Activated T-cell treated with anti-CD3 and anti-CD28 coated beads, Interleukin-2, amount 50 U/mL, for 1 hour (primary cell): Measurements from ENCODE around the gene AGBL3.
A peak's percentile ranks its signal among the peaks of the same experiment; 100 is the strongest.

ENCODE experiments used
- DNase-seq: peaks from one replicate; pipeline ENCODE4 v3.0.0-alpha.2; 2020

The AGBL3 gene

DNA sequence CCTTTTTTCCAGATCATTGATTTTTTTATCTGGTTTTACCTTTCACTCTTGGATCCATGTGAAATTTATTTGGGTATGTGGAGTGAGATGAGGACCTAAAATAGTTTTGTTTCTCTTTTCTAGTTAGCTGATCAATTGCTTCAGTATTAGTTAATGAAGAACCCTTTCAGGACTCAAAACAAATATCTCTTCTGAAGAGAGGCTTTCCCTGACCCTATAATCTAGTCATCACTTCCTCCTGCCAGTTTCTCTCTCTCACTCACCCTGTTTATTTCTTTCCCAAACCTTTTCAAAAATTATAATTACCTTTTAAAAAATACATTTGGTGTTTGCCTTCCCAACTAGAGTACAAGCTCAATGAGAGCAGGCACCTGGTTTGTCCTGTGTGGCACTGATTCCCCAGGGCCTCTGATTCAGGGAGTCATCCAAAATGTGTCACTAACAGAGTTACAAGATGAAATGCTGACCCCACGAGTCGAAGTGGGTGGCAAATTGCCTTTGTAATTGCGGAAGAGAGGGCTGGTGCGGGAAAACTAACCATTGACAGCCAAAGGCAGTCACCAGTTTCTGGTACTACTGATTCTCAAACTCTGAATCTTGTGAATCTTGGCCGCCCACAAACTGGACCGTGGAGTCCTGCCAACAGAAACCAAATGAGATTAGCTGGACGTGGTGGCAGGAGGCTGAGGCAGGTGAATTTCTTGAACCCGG, 163.9 kb downstream of the AGBL3 start:
- no peak for DNase-seq

DNA sequence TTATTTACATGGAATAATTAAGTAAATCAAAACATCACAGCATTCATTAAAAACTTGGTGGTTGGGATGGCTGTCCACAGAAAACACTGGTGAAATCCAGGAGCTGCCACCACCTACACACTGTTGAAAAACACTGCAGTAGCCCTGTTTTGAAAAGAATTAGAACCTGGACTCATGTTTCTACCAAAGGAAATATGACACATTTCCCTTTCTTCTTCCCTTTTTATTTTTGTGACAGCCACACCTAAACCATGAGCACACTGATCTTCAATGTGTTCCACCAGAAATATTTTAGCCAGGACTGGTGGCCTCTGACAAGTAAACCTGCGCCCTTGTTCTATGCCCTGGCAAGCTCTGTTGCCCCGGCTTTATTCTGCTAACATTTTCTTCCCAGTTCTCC, 164.8 kb downstream of the AGBL3 start:
- DNase-seq: no peak

DNA sequence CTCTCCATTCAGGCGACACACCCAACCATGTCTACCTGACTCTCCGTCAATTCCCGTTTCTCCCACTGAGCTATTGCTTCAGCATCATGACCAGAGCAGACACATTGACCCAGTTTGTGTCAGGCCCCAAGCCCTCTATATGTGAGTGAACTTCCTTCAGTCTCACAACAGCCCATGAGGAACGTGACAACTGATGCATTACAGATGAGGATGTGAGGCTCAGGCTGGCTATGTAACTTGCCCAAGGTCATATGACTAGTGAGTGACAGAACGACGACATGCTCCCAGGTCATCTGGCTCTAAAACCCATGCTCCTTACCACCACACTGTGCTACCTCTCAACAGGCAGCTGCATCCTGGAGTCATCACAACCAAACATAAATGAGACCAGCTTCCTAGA, 165.2 kb downstream of the AGBL3 start:
- DNase-seq: no peak

DNA sequence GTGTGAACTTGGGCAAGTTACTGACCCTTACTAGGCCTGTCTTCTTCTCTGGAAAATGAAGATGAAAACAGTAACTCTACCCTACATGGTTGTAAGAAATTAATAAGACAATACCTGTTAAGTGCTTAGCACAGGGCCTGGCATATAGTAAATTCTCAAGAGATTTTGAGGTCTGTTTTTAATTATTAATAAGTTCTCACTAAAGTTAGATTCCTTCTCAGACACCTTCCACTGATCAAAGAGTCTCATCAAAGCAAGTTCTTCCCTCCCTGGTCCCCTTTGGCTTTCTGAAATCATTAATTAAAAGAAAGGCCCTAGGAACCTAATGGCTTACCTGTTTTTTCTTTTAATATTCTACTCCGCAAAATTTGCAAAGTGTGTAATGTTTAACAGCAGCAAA, 166.1 kb downstream of the AGBL3 start:
- no peak for DNase-seq

DNA sequence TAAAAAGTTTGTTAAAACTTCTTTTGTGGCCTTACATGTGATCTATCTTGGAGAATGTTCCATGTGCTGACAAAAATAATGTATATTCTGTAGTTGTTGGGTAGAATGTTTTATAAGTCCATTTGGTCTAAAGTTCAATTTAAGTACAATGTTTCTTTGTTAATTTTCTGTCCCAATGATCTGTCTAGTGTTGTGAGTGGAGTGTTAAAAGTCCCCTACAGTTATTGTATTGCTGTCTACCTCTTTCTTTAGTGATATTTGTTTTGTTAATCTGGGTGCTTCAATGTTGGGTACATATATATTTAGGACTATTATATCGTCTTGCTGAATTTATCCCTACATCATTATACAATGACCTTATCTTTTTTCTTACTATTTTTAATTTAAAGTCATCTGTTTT, 168.4 kb downstream of the AGBL3 start:
- no peak for DNase-seq

DNA sequence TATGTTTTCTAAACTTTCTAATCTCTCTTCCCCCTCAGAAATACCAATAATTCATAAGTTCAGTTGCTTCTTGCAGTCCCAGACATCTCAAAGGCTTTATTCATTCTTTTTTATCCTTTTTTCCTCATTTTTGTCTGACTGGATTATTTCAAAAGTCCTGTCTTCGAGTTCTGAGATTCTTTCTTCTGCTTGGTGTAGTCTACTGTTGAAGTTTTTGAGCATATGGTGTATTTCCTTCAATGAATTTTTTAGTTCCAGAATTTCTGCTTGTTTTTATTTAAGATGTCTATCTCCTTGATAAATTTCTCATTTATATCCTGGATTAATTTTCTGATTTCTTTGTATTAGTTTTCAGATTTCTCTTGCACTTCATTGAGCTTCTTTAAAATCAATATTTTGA, 170.0 kb downstream of the AGBL3 start:
- no peak for DNase-seq

DNA sequence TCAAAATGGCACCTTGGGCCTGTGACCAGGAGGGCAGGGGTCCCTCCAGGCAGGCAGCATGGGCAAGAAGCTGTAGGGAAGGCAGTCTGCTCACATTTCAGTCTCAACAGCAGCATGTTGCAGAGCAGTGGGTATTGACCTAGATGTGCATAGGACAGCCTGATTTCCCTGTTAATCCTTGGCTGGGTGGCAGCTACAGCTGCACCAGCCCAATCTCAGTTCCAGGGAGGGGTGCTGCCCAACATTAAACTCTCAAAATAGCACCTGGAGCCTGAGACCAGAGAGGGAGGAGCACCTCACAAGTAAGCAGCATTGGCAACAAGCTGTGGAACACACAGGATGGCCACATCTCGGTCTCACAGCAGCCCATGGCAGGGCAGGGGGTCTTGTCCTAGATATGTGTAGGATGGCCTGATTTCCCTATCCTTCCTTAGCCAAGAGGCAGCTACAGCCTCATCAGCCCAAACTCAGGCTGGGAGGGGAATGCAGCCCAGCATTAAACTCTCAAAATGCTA, 171.9 kb downstream of the AGBL3 start:
- DNase-seq: no peak

DNA sequence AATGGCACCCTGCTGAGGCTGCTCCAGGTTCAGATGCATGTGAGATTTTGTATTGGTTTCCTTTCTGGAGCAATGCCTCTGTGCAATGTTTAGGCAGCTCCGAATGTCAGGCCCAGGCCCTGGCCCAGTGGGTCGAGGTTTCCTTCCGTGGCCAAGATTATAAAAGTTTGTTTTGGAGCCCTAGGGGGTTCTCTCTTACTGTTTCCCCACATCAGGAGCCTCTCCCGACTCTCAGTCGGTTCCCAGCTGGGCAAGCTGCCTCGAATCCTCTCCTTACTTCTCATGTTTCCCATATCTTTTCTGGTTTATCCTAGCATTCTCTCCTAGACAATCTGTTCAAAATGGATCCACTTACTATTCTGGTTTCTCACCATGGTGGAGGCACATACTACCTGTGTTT, 172.6 kb downstream of the AGBL3 start:
- no peak for DNase-seq

DNA sequence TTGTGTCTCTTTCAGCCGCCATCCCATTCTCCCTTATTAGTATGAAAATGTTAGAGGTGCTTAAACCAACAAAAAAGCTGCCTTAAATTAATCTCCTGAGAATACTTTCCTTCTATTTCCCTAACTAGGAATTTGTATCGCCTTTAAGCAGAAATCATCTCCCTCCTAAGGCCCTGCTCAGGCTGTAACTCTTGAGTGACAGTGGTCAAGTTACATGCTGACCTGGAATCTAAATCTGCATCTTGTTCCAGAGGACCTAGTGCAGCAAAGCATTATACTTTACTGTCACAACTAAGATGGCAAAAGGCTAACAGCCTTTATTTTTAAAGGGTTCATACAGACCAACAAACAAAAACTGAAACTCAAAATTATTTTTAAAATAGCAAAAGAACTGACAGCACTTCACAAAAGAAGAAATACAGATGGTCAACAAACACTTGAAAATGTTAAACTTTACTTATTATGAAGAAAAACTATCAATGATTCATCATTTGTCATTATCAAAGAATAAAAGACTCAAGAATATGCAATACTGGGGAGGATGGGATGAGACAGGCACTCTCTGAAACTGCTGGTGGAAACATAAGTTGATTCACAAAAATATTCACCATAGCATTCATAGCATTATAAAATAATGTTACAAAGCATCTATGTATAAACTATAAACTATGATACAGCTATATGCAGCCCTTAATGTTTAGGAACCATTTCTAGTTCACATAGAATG, 173.2 kb downstream of the AGBL3 start:
- DNase-seq: no peak

DNA sequence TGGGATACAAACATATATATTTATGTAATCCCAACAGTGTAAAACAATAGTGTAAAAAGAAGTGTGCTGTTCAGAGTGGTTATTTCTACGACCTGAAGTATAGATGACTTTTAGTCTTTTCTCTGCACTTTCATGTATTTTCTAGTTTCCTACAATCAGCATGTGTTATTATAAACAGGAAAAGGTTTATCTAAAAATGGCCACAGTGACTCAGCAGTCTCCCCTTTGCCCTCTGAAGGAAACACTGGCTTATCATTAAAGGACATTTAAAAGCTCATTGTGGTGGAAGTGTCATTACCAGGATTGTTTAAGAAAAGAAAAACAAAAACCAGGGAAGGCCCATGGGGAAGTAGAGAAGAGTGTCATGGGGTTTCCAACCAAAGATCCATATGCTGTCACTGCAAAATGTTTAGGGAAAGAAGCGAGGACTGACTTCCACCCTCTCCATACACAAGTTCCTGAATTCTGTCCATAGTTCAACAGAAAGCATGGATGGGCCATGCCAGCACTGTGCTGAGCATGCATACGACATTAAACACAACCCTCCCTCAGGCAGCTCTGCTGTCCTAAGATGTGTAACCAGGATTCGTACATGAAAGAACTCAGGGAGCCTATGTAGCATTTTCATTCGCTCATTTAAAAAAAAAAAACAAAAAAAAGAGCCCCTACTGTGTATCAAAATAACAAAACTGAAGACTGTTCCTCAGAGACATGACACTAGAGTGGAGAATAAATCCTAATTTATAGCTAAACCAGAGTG, 174.0 kb downstream of the AGBL3 start:
- no peak for DNase-seq

DNA sequence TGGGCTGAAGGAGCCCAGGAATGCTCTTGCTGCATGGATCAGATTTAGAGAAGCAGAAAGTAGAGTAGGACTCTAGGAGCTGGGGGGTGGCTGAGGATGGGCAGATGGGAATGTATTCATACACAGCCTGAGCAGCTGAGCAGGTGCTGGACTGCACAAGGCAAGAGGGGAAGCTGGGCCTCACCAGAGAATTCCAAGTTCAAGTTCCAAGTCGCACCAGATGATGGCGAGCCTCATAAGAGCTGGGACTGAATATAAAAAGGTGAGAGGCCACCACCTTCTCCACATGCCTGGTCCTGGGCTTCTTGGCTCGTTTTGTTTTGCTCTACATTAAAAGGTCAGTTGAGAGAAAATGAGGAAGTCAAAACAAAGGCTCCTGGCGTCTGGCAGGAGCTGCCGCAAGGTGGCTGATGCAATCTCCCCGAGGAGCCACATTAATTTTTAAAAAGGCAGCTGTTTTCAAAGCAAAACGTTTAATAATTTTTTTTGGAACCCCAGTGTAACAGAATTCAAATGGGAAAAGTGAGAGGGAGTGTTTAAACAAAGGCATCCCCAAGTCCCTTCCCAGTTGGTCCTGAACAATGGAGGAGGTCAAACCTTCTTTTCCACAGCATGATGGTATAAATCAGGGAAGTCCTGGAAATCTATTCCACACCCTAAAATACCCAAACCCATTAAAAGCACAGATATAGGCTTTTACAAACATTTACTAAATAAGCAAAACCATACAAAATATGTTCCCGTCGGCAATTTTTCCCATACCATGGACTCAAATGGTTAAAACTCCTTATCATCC, 174.7 kb downstream of the AGBL3 start:
- DNase-seq: no peak

DNA sequence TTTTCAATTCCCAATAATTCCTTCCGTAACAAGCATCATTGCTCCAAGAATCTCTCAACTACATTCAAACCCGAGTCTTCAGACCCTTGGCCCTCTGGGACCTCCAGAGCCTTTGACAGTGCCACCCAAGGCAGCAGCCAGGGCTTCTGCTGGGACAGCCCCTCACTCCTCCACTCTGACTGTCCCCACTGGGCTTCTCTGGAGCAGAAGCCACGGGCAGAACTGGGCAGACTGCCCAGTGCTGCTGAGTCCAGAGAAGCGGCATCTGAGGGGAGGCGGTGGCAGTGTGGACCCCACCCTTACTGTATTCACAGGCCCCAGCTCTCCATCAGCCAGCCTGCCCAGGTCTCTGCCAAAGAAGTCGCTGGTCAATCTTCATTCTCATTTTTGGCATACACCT, 175.4 kb downstream of the AGBL3 start:
- DNase-seq: no peak

DNA sequence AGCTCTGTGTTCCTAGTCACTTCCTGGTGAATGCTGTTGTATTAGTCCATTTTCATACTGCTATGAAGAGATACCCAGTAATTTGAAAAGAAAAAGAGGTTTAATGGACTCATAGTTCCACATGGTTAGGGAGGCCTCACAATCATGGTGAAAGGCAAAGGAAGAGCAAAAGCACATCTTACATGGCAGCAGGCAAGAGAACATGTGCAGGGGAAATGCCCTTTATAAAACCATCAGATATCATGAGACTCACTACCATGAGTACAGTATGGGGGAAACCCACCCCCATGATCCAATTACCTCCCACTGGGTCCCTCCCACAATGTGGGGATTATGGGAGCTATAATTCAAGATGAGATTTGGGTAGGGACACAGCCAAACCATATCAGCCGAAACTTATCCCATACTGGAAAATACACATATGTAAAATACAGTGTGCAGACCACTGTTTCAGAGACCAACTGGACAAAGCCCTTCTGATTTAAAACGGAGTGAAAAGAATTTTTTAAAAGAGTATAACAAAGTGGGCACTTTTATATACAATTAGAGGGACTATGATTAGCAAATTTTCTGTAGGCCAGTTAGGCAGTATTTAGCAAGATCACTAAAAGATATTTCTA, 176.2 kb downstream of the AGBL3 start:
- DNase-seq: no peak

DNA sequence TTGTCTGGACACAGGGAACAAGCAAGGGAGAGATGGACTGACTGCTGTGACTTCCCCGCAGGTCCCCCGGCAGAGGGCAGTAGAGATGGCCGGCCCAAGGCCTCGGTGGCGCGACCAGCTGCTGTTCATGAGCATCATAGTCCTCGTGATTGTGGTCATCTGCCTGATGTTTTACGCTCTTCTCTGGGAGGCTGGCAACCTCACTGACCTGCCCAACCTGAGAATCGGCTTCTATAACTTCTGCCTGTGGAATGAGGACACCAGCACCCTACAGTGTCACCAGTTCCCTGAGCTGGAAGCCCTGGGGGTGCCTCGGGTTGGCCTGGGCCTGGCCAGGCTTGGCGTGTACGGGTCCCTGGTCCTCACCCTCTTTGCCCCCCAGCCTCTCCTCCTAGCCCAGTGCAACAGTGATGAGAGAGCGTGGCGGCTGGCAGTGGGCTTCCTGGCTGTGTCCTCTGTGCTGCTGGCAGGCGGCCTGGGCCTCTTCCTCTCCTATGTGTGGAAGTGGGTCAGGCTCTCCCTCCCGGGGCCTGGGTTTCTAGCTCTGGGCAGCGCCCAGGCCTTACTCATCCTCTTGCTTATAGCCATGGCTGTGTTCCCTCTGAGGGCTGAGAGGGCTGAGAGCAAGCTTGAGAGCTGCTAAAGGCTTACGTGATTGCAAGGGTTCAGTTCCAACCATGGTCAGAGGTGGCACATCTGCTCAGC, 178.2 kb downstream of the AGBL3 start:
- DNase-seq: no peak

DNA sequence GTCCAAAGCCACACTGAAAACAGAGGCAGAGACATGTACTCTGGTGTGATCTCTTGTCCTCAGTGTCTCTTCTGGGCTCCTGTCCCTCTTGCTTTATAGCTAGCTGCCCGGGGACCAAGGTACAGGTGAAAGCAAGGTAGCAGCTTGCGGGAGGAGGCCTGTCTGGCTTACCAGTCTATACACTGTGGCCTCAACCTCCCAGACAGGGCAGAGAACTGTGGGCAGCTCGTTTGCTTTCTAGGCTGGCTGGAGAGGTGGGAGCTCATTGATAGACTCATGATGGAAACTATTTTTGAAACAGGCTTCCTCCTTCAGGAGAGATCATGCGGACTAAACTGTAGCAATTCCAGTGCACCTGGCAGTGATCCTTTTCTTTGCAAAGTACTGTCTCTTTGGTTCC, 179.6 kb downstream of the AGBL3 start:
- no peak for DNase-seq

DNA sequence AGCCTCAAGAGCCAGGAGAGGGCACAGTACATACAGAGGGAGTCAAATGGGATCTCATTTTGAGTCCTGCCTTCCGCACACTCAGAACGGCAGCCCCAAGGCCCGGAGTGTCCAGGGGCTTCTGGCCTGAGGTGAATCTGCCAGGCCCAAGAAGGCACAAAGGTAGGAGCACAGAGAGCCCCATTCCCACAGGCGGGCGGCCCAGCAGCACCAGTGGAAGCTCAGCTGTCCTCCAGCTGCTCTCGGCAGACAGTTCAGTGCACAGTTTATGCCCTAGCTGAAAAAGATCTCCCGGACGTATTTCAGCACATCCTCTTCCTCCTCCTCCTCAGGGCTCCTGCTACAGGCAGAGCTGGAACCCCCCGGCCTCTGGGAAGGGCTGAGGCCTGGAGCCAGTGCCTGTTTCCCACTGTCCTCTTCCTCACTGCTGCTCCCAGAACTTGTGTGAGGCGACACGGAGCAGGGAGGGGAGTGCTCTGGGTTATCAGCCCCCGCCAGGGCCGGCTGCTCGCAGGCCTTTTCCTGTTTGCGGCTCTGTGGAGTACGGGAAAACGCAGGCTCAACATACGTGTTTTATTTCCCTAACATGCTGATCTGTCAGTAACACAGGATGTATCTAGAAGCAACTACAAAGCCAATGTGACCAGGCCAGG, 180.2 kb downstream of the AGBL3 start:
- DNase-seq: no peak

DNA sequence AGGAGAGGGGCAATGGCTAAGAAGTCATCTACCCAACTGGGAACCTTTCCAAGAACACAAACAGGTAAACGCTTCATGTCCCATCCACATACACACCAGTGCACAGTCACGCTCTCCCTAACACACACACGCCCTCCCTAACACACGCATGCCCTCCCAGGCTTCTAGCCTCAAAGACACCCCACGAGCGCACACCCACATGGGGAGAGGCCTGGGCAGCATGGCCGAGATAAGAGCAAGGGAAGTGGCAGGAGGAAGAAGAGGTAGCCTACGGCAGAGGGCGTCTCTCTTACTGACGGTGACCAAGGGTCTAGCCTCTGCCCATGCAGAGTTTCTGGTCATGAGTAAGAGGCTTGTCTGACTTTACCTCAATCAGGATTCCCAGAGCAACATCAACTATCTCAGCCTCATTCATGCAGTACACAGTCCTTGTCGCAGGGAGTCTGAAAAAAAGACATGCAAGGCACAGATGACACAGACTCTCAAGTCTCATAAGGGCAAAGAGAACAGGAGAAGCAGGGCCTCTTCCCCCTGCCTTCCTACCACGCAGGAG, 181.1 kb downstream of the AGBL3 start:
- no peak for DNase-seq

DNA sequence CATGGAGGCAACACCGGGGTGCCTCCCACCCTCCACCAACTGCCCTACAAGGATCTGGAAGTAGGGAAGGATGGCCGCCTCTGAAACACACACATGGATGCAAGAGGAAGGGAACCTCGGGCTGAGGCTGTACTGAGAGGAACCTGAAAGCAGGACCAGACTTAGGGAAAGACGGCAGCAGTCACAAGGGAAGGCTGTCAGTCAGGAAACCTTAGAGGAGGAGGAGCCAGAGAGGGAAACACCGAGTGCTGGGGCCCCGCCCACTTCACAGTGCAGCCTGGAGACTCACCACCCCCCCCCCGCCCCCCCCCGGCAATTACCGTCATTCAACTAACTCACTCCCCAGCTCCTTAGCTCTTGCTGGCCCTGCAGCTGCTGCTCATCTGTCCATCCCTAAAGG, 181.7 kb downstream of the AGBL3 start:
- peak; percentile 43 for DNase-seq

DNA sequence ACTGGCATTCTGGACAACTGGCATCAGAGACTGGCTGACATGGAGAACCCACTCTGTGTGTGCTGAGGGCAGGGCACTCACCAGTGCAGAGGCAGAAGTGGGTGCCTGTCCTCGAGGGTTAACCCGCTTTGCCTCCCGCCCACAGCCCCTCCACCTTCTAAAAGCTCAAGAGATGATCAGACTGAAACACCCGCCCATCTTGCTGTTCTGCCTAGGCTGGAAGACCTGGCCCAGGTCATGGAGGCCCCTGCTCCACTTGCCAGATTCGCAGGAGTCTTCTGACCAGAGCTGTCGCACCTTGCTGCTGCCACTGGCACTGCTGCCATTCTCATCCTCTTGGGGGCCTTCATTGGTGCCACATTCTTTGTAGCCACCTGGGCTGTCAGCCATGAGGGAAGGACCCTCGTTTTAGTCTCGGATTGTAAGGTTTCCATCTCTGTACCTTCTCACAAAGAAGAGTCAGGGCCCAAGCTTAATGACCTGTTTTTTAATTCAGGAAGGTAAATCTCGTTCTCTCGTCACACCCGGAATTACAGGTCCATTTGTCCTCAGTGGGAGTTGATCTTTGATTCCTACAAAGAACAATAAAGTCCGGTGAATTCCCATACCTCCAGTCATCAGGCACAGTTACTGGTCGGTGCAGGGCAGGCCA, 182.3 kb downstream of the AGBL3 start:
- no peak for DNase-seq
